Brain microvascular endothelial cell (primary cell): Measurements from ENCODE around the gene JMJD1C.

Source experiments
- DNase-seq: peaks from one replicate; pipeline ENCODE4 v3.0.0-alpha.2; 2020
- H3K27ac ChIP-seq: fragments of 250-450 bp; sonication (Bioruptor Pico); 2 replicates; pipeline ENCODE4 v1.5.1; 2020; ENCODE audit warnings: mild to moderate bottlenecking, moderate library complexity
- H3K27me3 ChIP-seq: fragments of 250-450 bp; sonication (Bioruptor Pico); replicated peaks from 2 replicates; pipeline ENCODE4 v1.5.1; 2020; ENCODE audit warnings: mild to moderate bottlenecking
- H3K36me3 ChIP-seq: fragments of 250-450 bp; sonication (Bioruptor Pico); replicated peaks from 2 replicates; pipeline ENCODE4 v1.5.1; 2020; ENCODE audit warnings: mild to moderate bottlenecking
- H3K4me3 ChIP-seq: 2 replicates; pipeline ENCODE4 v1.5.1; 2011; ENCODE audit warnings: low read depth, mild to moderate bottlenecking, control low read depth, low read length, moderate library complexity
- CTCF ChIP-seq: IDR thresholded peaks from 2 replicates; pipeline ENCODE4 v1.5.1; 2011; ENCODE audit warnings: low read depth, mild to moderate bottlenecking, moderate library complexity, low read length, control low read depth, inconsistent platforms; ENCODE audit errors: missing control alignments
- in situ Hi-C: cut with HindIII; loops from 2 replicates; pipeline ENCODE4 v1.10.0; 2017; ENCODE audit warnings: low sequenced_read_pairs, low pct_ligation_motif_present

Gene JMJD1C

GRCh38 chr10:63477927-63478326 is 12.2 kb upstream of the JMJD1C start:
- H3K4me3 ChIP-seq: no peak overlapping the region
- DNase-seq: no peak
- no peaks in the 10 kb centered on the region for H3K27me3 ChIP-seq
- H3K27ac ChIP-seq: no peak overlapping the region
- TF ChIP-seq CTCF: no peak
- in situ Hi-C loops: no loop called here
- no peaks in the 10 kb centered on the region for H3K36me3 ChIP-seq

DNA sequence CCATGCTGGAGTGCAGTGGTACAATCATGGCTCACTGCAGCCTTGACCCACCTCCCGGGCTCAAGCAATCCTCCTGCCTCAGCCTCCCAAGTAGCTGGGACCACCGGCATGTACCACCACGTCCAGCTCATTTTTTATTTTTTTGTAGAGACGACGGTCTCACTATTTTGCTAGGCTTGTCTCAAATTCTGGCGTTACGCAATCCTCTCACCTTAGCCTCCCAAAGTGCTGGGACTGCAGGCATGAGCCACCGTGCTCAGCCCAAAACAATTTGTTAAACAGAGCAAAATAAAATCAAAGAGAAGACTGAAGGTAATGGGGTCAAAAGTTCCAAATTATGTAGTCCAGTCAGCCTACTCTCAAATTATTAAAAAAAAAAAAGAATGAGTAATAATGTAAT is 8.7 kb upstream of the JMJD1C start:
- DNase-seq: no peak
- TF ChIP-seq CTCF: no peak
- H3K27ac ChIP-seq: no peak overlapping the region
- H3K36me3 ChIP-seq: no peaks in the 10 kb centered on the region
- no peak overlapping the region for H3K4me3 ChIP-seq
- in situ Hi-C loops: no loop called here
- no peaks in the 10 kb centered on the region for H3K27me3 ChIP-seq

GRCh38 chr10:63470928-63471327 is 5.2 kb upstream of the JMJD1C start:
- Histone ChIP-seq H3K4me3 (no peak overlapping the region), H3K27ac (no peak overlapping the region), H3K27me3 (no peaks in the 10 kb centered on the region), H3K36me3 (no peaks in the 10 kb centered on the region)
- TF ChIP-seq CTCF: no peak
- DNase-seq: no peak
- in situ Hi-C loops: no loop called here

DNA sequence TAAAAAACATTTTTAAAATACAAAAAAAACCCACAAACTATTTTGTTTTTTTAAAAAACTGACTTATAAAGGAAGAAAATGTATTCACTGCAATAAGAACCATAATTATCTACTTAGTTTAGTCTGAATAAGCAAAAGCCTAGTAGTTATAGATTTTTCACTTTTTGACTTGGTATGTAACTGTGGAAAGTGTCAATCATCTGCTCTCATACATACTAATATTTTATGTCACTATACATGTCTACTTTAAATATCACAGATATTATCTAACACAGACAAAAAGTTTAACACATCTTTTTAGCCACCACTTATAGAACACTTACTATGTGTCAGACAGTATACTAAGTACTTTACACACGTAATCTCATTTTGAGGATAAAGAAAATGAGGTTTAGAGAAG is 3.2 kb upstream of the JMJD1C start:
- Histone ChIP-seq H3K4me3 (no peak overlapping the region), H3K36me3 (no peaks in the 10 kb centered on the region), H3K27ac (no peak overlapping the region), H3K27me3 (no peaks in the 10 kb centered on the region)
- no peak for DNase-seq
- TF ChIP-seq CTCF: no peak
- in situ Hi-C loops: no loop called here

DNA sequence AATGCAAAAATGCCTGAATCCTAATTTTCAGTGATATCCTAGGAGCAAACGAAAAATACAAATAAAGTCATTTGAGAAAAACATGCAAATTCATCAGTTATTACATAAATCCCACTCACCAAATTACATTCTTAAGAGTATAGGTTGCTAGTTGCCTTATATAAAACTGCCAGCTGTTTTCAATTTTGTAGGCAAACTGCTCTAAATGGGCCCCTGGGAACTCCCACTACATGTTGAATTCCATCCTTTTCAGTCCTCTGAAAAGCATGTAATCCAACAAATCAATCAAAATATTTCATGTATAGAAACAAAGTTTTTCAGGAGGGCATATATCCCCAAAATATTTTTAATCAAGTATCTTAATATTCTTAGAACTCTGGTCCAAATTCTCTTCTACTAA is 2.1 kb upstream of the JMJD1C start:
- Histone ChIP-seq H3K4me3 (no peak overlapping the region), H3K27ac (no peak overlapping the region), H3K36me3 (no peaks in the 10 kb centered on the region), H3K27me3 (no peaks in the 10 kb centered on the region)
- in situ Hi-C loops: no loop called here
- DNase-seq: no peak
- TF ChIP-seq CTCF: no peak

GRCh38 chr10:63466144-63466935 is 563 bp upstream of the JMJD1C start:
- Histone ChIP-seq H3K27me3 (no peaks in the 10 kb centered on the region), H3K4me3 (peak overlapping the region; percentile 88), H3K36me3 (no peaks in the 10 kb centered on the region), H3K27ac (peak overlapping the region; percentile 82)
- in situ Hi-C loops: no loop called here
- peak; percentile 53 for DNase-seq
- no peak for TF ChIP-seq CTCF
